Ascending aorta (tissue), 2 donors: ENCODE measurements around the gene RIMS1. TPM values are rescaled to one million over a fixed set of nuclear protein-coding genes. Genes with fewer than 3 reads are reported as not detected.

ENCODE experiments used
- DNase-seq, 2 donors: peaks; one replicate each; pipeline ENCODE4 v3.0.0-alpha.2; 2019; ENCODE audit warnings: low spot score in 2 of 2
- H3K27ac ChIP-seq, 2 donors: fragments of 200-600 bp; sonication (generic); one replicate each; pipeline ENCODE4 v1.5.1; 2016 to 2017; ENCODE audit warnings: mild to moderate bottlenecking in 1 of 2
- H3K27me3 ChIP-seq: fragments of 200-600 bp; sonication (generic); one replicate; pipeline ENCODE4 v1.5.1; 2017
- H3K36me3 ChIP-seq, 2 donors: fragments of 200-600 bp; sonication (generic); one replicate each; pipeline ENCODE4 v1.5.1; 2016
- H3K4me1 ChIP-seq, 2 donors: fragments of 200-600 bp; sonication (generic); one replicate each; pipeline ENCODE4 v1.5.1; 2016 to 2017; ENCODE audit warnings: mild to moderate bottlenecking in 1 of 2
- H3K4me3 ChIP-seq, 2 donors: fragments of 200-600 bp; sonication (generic); one replicate each; pipeline ENCODE4 v1.5.1; 2016 to 2017; ENCODE audit warnings: mild to moderate bottlenecking in 1 of 2
- H3K9me3 ChIP-seq, 2 donors: fragments of 200-600 bp; sonication (generic); one replicate each; pipeline ENCODE4 v1.5.1; 2016
- CTCF ChIP-seq, 3 experiments: fragments of 200-600 bp in 2 of 3; fragments of 450-650 bp in 1 of 3; sonication (generic) in 2 of 3; IDR thresholded peaks; one replicate each; pipeline ENCODE4 v1.5.1; 2016 to 2019; ENCODE audit warnings: antibody characterized with exemption in 3 of 3, mild to moderate bottlenecking in 1 of 3, moderate library complexity in 1 of 3
- intact Hi-C: fragments of 100-400 bp; cut with DNase I; formaldehyde crosslinking; loops from one replicate; pipeline ENCODE4 v1.15.1; 2023
- total RNA-seq: library from RNA; depleted of rRNA; stranded (reverse); fragments of >200 nt; gene quantifications from one replicate; pipeline ENCODE4 v1.1.0, GENCODE V29; 2016

The RIMS1 gene
- total RNA-seq, 1 donor from 2014 or later, result not detected

GRCh38 chr6:72260489-72260888 is 374.1 kb downstream of the RIMS1 start:
- H3K4me1 ChIP-seq, result no peaks in the 10 kb centered on the region
- intact Hi-C loops, result no loop called here
- TF ChIP-seq CTCF (IDR thresholded peaks at IDR 0.05), result no peak
- DNase-seq, result no peak
- H3K9me3 ChIP-seq, result no peaks in the 10 kb centered on the region
- H3K27ac ChIP-seq, result no peak overlapping the region
- H3K27me3 ChIP-seq, result no peaks in the 10 kb centered on the region
- no peaks in the 10 kb centered on the region for H3K36me3 ChIP-seq
- no peak overlapping the region for H3K4me3 ChIP-seq

GRCh38 chr6:72261554-72261953 is 375.2 kb downstream of the RIMS1 start:
- Histone ChIP-seq H3K27ac (no peak overlapping the region), H3K9me3 (no peaks in the 10 kb centered on the region), H3K4me1 (no peaks in the 10 kb centered on the region), H3K27me3 (no peaks in the 10 kb centered on the region), H3K36me3 (no peaks in the 10 kb centered on the region), H3K4me3 (no peak overlapping the region)
- no peak for TF ChIP-seq CTCF (IDR thresholded peaks at IDR 0.05)
- intact Hi-C loops, result no loop called here
- DNase-seq, result no peak

GRCh38 chr6:72262254-72262653 is 375.9 kb downstream of the RIMS1 start:
- Histone ChIP-seq H3K9me3 (no peaks in the 10 kb centered on the region), H3K27ac (no peak overlapping the region), H3K4me1 (no peaks in the 10 kb centered on the region), H3K36me3 (no peaks in the 10 kb centered on the region), H3K4me3 (no peak overlapping the region), H3K27me3 (no peaks in the 10 kb centered on the region)
- DNase-seq, result no peak
- intact Hi-C loops, result no loop called here
- no peak for TF ChIP-seq CTCF (IDR thresholded peaks at IDR 0.05)

GRCh38 chr6:72267470-72267869 is 381.1 kb downstream of the RIMS1 start:
- no peak for TF ChIP-seq CTCF (IDR thresholded peaks at IDR 0.05)
- DNase-seq, result no peak
- no peaks in the 10 kb centered on the region for H3K4me1 ChIP-seq
- no peaks in the 10 kb centered on the region for H3K27me3 ChIP-seq
- H3K9me3 ChIP-seq, result no peaks in the 10 kb centered on the region
- H3K4me3 ChIP-seq, result no peak overlapping the region
- no peaks in the 10 kb centered on the region for H3K36me3 ChIP-seq
- intact Hi-C loops, result no loop called here
- H3K27ac ChIP-seq, result no peak overlapping the region

GRCh38 chr6:72271531-72271930 is 385.2 kb downstream of the RIMS1 start:
- Histone ChIP-seq H3K27me3 (no peaks in the 10 kb centered on the region), H3K9me3 (no peaks in the 10 kb centered on the region), H3K4me3 (no peak overlapping the region), H3K4me1 (no peaks in the 10 kb centered on the region), H3K27ac (no peak overlapping the region), H3K36me3 (no peaks in the 10 kb centered on the region)
- intact Hi-C loops, result no loop called here
- no peak for DNase-seq
- TF ChIP-seq CTCF (IDR thresholded peaks at IDR 0.05), result no peak

GRCh38 chr6:72272958-72273357 is 386.6 kb downstream of the RIMS1 start:
- TF ChIP-seq CTCF (IDR thresholded peaks at IDR 0.05), result no peak
- H3K27me3 ChIP-seq, result no peaks in the 10 kb centered on the region
- H3K4me3 ChIP-seq, result no peak overlapping the region
- H3K36me3 ChIP-seq, result no peaks in the 10 kb centered on the region
- intact Hi-C loops, result no loop called here
- no peaks in the 10 kb centered on the region for H3K4me1 ChIP-seq
- no peak for DNase-seq
- no peak overlapping the region for H3K27ac ChIP-seq
- no peaks in the 10 kb centered on the region for H3K9me3 ChIP-seq
